Iris pigment epithelial cell (primary cell): ENCODE data around the gene PHF20.
A peak's percentile ranks its signal among the peaks of the same experiment; 100 is the strongest.
"Not testable (repeated sequence)": the region's sequence is repeated elsewhere in the genome, so short reads cannot be mapped to it uniquely, and the experiment has no call there.

Experiments
- DNase-seq: peaks from one replicate; pipeline ENCODE4 v3.0.0-alpha.2; 2011; ENCODE audit warnings: low read depth

Gene PHF20

DNA sequence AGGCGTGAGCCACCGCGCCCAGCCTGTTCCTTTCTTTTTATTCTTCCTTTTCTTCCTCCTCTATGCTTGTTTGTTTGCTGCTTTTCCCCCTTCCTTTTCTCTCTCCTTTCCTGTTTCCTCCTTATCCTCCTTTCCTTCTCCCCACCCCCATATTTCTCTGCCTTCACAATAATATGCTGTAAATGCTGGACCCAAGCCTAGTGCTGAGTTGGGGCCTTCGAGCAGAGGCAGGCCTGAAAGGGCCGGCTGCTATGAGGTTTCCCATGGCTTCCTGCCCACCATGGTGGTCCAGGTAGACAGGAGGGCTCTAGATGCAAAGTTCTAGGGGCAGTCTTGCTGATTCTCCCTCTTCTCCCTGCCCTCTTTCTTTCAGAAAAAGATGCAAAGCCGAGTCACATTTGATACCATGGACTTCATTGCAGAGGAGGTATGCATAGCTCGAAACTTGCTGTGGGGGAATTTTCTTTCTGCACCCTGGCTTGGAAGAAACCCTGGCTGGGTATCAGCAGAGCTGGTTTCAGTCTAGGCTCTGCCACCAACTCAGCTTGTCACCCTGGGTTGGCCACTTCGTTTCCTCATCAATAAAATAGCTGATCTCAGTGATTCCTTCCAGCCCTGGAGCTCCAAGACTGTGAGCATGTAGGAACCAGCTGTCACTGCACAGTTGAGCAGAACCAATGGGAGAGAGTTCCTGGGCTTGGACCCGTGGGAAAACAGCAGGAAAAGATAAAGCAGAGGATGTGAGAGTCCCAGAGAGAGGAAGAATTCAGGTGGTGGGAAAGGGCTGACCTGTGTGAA is 204.0 kb downstream of the PHF20 start:
- DNase-seq, result no peak

DNA sequence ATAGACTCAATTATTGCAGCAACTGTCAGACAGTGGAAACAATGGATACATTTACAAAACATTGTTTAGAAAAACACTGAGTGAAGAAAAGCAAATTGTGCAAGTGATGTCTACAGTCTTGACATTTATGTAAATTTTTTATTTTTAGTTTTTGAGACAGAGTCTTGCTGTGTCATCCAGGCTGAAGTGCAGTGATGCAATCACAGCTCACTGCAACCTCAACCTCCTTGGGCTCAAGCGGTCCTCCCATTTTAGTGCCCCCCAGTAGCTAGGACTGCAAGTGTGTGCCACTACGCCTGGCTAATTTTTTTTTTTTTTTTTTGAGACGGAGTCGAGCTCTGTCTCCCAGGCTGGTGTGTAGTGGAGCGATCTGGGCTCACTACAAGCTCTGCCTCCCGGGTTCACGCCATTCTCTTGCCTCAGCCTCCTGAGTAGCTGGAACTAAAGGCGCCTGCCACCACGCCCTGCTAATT is 206.3 kb downstream of the PHF20 start:
- peak; percentile 50 for DNase-seq

DNA sequence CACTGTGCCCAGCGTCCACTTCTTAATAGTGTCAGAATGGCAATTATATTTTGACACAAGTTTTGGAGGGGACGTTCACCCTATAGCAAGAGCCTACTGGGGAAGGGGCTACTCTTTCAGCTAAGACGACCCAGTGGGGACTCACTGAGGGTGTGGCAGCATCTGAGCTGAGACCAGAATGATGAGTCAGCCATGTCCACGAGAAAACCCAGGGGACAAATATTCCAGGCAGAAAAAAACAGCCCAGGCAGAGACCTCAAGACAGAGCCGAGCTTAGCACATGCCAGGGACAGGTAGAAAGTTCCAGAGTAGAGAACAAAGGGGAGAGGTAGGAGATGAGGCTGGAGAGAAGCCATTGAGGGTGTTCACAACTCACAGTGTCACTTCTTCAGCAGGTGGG is 207.7 kb downstream of the PHF20 start:
- DNase-seq, result no peak

DNA sequence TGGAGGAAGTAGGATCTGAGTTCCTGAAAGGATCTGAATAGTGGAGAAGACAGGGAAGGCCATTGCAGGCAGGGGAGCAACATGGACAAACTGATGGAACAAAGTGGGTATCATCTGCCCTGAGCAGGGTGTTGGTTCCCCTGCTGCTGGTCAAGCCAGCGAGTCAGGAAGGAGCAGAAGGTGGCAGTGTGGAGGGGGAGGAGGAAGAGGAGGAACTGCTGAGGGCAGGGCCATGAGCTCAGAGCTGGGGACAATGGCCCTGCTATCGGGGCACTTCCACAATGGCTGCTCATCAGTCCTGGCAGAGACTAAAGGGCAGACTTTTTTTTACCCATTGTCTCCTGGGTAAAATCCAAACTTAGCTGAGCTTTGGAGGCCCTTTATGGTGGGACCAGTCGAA is 210.2 kb downstream of the PHF20 start:
- no peak for DNase-seq

DNA sequence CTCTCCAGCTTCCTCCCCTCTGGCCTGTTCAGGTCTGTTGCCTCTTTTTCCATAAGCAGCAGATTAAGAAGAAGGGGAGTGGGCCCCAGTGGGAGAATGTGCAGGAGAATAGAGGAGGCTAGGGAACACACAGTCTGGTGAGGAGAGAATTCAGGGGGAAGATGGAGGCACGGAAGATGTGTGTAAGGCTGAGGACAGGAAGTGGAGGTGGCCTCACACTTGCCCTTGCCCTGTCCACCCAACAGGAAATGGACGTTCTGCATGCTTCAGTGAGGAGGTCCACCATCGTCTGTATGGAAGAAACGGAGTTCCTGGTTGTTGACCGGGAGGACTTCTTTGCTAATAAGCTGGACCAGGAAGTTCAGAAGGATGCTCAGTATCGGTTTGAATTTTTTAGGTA is 212.6 kb downstream of the PHF20 start:
- DNase-seq, result no peak

DNA sequence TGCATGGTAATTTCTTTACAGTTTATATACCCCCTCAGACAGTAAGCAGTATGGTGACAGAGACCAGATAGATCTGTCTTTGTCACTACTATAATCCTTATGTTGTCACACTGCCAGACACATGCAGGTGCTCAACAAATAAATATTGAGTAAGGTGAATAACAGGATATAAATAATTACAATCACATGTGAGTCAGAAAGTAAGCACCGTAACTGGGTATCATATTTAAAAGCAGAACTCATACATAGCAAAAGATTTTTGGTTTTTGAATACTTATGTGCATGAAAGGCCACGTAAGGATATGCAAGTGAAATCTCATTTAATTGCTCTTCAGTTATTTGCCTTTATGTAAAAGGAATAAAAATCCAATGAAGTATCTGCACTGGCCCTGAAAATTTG is 214.0 kb downstream of the PHF20 start:
- DNase-seq, result no peak

DNA sequence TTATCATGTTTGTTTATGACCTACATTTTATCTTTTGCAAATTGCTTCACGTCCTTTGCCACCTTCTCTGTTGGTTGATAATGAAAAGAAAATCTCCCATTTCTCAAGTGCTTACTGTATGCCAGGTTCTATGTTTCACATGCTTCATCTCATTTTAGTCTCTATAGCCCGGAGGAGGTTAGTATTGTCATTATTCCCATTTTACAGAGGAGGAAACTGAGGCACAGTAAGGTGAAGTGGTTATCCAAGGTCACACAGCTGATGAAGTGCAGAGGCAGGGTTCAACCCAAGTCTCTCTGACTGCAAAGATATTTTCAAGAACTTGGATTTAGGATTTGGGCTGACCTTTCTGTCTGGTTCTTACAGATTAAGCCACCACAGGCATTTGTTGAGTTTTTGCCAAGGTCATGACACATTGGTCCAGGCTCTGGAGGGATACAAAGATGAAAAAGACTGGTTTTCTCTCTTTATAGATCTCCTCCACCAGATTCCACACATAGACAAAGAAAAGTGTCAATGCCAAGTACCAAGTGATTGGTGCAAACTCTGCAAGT is 217.2 kb downstream of the PHF20 start:
- peak; percentile 12 for DNase-seq

DNA sequence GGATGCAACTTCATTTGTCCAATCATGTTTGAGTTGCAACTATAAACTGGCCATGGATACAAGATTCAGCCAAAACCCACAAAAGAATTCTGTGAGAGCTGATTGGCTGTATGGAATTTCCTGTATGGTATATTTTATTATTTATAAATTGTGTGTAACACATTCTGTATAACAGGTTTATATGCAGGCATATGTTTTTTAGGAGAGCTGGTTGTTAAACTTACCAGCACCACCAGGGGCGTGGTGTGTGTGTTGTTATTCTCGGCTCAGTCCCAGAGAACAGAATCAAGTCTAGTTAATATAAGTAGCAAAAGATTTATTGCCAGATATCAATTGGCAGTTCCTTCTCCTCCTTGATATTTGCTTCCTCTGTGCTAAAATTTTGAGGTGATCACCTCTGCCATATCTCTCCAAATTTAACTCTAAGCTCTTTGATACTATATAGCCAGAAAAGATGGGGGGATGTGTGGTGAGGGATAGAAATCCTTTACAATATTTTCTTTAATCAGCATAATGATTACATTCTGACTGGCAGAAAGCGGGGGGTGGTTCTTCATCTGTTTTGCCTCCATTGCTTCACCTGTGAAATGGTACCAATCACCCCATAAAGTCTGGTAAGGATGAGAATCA is 219.4 kb downstream of the PHF20 start:
- DNase-seq, result peak; percentile 53

DNA sequence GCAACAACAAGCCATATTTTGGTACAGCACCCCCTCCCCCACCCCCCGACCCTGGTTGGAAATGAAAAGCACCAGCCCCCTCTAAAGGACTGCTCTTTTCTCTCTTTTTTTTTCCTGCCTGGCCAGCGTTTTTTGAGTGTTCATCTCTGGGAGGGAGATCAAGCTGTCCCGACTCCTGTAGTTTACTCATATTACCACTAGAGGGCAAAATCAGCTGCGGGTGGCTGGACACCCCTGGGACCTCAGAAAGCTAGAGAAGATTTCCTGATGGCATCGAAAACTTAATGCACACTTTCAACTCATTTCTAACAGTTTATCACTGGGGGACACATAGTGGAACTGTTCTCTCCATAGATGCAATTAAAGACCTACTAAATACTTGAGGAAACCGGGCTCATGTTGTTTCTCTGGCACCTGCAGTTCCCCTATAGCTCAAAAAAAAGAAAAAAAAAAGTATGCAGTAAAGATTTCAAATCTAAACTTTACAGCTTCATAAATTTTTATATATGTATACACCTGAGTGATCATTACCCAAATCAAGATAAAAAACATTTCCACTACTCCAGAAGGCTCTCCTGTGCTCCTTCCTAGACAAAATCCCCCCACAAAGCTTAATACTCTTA is 221.0 kb downstream of the PHF20 start:
- DNase-seq, result peak; percentile 50

DNA sequence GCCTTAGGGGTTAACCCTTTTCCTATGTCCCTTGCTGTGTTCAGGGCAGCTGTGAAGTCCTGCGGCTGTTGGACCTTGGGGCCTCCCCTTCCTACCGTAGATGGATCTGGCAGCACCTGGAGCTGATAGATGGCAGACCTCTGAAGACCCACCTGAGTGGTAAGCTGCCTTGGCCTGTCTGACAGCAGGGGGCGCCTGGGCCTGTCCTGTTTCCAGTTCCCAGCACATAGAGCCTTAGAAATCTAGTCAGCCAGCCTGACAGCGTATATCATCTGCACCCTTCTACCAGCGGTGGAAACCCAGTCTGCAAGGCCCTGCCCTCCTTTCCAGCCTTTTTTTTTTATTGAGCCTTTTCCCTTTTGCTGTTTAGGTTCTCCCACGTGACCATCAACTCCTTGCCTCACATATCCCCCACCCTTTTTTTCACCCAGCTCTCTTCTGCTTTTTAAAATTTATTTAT is 223.2 kb downstream of the PHF20 start:
- peak; percentile 81 for DNase-seq

DNA sequence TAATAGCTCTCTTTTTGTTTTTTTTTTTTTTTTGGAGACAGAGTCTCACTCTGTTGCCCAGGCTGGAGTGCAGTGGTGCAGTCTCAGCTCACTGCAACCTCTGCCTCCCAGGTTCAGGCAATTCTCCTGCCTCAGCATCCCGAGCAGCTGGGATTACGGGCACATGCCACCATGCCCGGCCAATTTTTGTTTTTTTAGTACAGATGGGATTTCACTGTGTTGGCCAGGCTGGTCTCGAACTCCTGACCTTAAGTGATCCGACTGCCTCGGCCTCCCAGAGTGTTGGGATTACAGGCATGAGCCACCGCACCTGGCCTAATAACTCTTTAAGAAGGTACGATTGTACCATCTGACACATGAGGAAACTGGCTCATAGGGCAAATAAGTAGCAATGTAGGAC is 224.7 kb downstream of the PHF20 start:
- DNase-seq, result not testable (repeated sequence)
